ENCODE data around the gene PPP4R2.

The PPP4R2 gene, protein sequence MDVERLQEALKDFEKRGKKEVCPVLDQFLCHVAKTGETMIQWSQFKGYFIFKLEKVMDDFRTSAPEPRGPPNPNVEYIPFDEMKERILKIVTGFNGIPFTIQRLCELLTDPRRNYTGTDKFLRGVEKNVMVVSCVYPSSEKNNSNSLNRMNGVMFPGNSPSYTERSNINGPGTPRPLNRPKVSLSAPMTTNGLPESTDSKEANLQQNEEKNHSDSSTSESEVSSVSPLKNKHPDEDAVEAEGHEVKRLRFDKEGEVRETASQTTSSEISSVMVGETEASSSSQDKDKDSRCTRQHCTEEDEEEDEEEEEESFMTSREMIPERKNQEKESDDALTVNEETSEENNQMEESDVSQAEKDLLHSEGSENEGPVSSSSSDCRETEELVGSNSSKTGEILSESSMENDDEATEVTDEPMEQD

GRCh38 chr3:72996473-72997333, at the start of gene PPP4R2:
Gene PPP4R2 (plus strand): TSS chr3:72996811. CDS start chr3:72997038, 227 bp downstream.
- DNase-seq (ENCODE audit: low read depth), result peak; percentile 81

DNA sequence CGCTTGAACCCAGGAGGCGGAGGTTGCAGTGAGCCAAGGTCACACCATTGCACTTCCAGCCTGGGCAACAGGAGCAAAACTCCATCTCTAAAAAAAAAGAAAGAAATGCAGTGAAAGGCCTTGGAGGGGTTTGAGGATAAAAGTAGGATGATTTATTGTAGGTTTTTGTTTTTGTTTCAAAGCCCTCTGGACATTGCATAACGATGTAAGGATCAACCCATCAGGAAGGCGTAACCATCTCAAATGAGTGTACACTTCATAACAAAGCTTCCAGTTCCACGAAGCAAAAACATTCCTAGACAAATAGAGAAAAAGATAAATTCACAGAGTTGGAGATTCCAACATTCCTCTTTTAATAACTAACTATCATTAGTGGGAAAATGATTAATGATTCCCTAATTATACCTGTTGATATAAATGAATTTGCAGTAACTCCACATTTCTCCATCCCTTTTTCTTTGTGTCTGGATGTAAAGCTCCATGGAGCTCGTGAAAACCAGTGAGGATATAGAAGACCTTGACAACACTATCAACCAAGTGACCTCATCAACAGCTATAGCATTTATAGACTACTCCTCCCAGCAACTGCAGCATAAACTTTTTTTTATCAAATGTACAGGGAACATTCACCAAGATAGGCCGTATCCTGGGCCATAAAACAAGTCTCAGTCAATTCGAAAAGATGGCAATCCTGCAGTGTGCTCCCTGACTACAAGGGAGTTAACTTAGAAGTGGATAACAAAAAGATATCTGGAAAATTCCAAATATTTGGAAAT, 48.7 kb upstream of the PPP4R2 start:
- no peak for DNase-seq (ENCODE audit: low read depth)

DNA sequence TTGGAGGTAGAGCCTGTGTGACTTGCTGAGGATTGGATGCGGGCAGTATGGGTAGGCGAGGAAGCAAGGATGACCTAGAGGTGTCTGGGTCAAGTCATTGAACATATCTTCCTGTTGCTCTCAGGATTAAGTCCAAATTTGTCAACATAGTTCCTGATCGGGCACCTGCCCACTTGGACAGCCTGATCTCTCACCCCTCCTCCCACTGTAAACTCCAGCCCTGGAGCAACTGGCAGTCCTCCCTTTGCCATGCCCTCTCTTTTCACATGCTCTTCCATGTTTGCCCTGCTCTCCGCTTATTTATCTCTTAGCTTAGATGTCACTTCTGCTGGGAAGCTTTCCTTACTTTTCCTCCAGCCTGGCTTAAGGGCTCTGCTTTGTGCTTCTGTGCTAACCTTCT, 47.6 kb upstream of the PPP4R2 start:
- no peak for DNase-seq (ENCODE audit: low read depth)

- no peak for DNase-seq (ENCODE audit: low read depth)
These were observed 46.2 kb upstream of the PPP4R2 start for GRCh38 chr3:72950372-72950771.

DNA sequence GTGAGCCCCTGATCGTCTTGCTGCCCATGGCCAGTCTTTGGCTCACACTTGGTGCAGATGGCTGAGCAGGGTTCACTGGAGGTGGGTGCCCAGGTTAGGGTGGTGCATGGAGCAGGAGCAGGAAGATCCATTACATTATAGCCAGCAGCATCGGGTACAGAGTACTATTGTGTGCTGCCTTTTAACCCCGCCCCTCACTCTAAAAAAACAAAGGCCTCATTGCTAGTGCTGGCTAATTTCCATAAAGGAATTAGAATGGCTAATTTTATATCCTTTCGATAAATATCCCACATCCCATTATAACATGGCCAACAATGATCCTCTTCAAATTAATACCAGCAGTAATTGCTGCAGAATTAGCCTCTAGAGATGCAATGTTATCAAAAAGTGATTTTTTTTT, 45.8 kb upstream of the PPP4R2 start:
- no peak for DNase-seq (ENCODE audit: low read depth)

DNA sequence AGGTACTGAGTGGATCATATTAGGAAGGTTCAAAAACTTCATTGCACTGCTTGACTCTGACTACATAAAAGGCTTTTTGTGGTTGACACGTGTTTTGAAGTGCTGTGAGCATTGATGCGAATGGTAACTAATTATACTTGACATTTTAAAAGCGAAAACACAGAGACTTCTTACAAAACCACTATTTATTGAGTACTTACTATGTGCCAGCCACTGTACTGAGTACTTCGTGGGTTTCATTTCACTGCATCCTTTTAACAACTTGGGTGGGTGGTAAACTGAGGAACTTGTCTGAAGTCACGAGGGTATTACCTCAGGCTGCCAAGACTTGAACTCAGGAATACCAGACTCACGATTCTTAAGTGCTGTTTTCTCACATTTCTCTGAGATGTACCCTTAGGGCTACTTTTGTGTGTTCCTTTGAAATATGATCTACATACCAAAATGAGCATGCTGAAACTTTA, 45.3 kb upstream of the PPP4R2 start:
- no peak for DNase-seq (ENCODE audit: low read depth)

- DNase-seq (ENCODE audit: low read depth), result no peak
These were observed 43.2 kb upstream of the PPP4R2 start for GRCh38 chr3:72953325-72953956.

GRCh38 chr3:72957297-72957696, 39.3 kb upstream of the PPP4R2 start:
- no peak for DNase-seq (ENCODE audit: low read depth)

GRCh38 chr3:72959336-72959735, 37.3 kb upstream of the PPP4R2 start:
- DNase-seq (ENCODE audit: low read depth), result no peak

- no peak for DNase-seq (ENCODE audit: low read depth)
These were observed 35.6 kb upstream of the PPP4R2 start for GRCh38 chr3:72960812-72961518.

DNA sequence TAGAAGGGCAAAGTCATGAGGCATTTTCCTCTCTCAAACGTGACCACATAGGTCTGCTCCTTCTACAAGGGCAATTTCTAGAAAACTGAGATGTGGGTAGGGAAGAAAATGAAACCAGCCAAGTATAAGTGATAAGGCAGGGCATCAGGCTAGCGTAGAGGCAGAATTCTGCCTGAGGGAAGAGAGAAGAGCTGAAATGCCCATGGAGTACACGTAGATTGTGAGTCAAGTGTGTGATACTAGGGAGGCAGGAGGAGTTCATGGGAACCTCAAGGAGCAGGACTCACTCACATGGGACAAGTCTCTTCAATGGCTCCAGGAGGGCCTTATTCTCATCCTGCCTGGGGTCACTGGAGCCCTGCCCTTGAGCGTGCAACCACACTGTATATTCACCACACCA, 34.9 kb upstream of the PPP4R2 start:
- DNase-seq (ENCODE audit: low read depth), result no peak

GRCh38 chr3:72962317-72962716, 34.3 kb upstream of the PPP4R2 start:
- no peak for DNase-seq (ENCODE audit: low read depth)

DNA sequence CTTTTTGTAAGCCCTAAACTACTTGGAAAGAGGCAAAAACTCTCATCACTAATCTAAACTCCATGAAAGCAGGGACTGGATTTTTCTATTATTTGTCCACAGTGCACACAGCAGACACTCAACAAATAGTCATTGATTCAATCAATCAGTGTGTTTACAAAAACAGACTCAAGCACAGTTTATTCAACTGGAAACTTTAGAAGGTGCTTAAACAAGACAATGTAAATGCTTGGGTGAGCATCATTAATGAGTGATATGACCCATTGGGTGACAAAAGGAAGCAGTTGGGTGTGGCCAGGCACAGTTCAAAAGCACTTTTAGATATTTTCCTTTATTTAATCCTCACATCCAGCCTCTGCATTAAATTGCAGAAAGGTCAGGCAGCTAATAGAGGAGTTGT, 32.0 kb upstream of the PPP4R2 start:
- DNase-seq (ENCODE audit: low read depth), result no peak

GRCh38 chr3:72968266-72968664, 28.3 kb upstream of the PPP4R2 start:
- no peak for DNase-seq (ENCODE audit: low read depth)

GRCh38 chr3:72969766-72970165, 26.8 kb upstream of the PPP4R2 start:
- DNase-seq (ENCODE audit: low read depth), result no peak

- DNase-seq (ENCODE audit: low read depth), result no peak
These were observed 25.7 kb upstream of the PPP4R2 start for GRCh38 chr3:72970942-72971341.

- DNase-seq (ENCODE audit: low read depth), result no peak
These were observed 23.9 kb upstream of the PPP4R2 start for GRCh38 chr3:72972706-72973030.

DNA sequence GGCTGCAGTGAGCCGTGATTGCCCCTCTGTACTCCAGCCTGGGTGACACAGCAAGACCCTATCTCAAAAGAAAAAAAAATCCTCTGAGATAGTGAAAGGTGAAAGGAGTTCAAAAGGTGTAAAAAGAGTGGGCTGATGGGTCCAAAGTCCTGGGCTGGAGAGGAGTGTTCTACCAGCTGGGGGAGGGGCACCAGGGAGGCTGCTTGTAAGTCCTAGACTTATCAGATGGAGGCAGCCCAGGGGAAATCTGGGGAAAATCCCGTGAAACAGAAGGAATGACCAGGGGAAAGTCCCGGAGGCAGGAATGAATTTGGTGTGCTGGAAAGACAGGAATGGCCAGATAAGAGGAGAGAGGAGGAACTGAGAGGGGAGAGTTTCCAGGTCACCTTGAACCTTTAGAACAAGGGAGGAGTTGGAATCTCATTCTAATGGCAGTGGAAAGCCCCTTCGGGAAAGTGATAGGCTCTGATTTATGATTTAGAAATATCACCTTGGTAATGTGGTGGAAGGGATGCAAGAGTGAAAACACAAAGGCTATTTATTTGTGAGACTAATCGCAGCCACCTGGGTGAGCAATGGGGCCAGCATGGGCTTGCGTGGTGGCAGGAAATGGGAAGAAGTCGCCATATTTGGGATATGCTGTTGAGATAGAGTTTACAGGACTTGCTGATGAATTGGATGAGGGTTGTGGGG, 23.4 kb upstream of the PPP4R2 start:
- DNase-seq (ENCODE audit: low read depth), result no peak

DNA sequence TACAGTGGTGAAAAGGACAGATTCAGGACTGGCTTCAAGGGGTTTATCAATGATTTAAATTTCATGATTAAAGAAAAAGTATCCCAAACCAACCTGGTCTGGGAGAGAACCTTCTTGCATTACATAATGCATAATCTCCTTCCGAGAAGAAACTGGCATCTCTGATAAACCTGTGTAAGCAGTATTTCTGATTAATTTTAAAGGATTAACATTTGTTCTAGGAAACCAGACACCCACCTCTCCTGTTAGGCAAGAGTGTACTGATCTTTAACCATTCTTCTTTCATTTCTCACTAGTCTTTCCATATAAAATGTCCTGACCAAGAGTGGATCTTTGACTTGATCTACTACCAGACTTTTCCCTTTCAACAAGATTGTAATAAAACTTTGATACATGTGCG, 22.8 kb upstream of the PPP4R2 start:
- DNase-seq (ENCODE audit: low read depth), result no peak

DNA sequence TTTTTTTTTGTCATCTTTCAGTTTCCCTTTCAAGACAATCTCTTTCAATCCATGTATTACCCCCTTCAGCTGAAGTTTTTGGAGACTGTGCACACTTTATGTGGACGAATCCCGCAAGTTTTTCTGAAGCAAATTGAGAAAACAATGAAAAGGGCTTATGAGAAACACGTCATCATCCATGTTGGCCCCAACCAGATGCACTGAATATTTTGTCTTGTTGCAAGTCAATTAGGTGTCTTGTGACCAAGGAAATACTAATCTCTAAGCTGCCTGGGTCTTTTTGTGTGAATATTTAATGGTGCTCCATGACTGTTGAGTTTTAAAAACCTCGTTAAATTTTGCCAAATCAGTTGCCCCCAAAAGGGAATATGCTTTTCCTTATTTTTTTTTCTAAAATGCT, 21.7 kb upstream of the PPP4R2 start:
- no peak for DNase-seq (ENCODE audit: low read depth)

GRCh38 chr3:72976281-72976741, 20.3 kb upstream of the PPP4R2 start:
- DNase-seq (ENCODE audit: low read depth), result no peak
